Measurements from ENCODE around the gene ZNF133.

Gene ZNF133

DNA sequence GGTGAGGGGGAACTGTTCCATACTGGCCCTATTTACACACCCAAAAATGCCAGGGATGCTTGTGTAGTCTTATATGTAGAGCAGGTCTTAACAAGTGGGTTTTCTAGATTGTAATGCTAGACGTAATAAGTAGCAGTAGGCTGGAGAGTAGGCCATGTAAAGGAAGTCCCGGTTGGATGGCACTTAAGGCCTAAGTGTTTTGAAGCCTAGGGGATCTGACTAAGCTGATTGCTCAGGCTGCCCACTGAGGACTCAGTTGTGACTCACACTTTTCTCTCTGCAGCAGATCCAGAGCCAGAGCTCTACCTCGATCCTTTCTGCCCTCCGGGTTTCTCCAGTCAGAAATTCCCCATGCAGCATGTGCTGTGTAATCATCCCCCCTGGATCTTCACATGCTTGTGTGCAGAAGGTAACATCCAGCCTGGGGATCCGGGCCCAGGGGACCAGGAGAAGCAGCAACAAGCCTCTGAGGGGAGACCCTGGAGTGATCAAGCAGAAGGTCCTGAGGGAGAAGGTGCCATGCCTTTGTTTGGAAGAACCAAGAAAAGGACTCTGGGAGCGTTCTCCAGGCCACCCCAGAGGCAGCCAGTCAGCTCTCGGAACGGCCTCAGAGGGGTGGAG, 26.6 kb downstream of the ZNF133 start:
- Histone ChIP-seq H3F3A (ENCODE audit: control insufficient read depth, insufficient read depth) (no peaks in the 10 kb centered on the region), H3K79me2 (ENCODE audit: control insufficient read depth, low read length) (no peaks in the 10 kb centered on the region), H3K36me3 (ENCODE audit: control insufficient read depth, low read length) (no peaks in the 10 kb centered on the region), H3K27me3 (ENCODE audit: control insufficient read depth, low read length) (no peaks in the 10 kb centered on the region), H4K20me1 (ENCODE audit: control insufficient read depth, insufficient read depth, low read depth, low read length) (no peaks in the 10 kb centered on the region), H3K4me2 (ENCODE audit: low read length) (no peak overlapping the region), H3K27ac (ENCODE audit: low read depth, low read length) (no peak overlapping the region), H3K9me3 (ENCODE audit: control insufficient read depth, insufficient read depth, low read length) (no peaks in the 10 kb centered on the region), H3K4me1 (ENCODE audit: control insufficient read depth, low read length) (no peaks in the 10 kb centered on the region), H3K9me2 (replicated peaks; ENCODE audit: control insufficient read depth, low read length) (no peaks in the 10 kb centered on the region), H3K4me3 (ENCODE audit: low read length) (no peak overlapping the region)
- TF ChIP-seq, protein P1, sequence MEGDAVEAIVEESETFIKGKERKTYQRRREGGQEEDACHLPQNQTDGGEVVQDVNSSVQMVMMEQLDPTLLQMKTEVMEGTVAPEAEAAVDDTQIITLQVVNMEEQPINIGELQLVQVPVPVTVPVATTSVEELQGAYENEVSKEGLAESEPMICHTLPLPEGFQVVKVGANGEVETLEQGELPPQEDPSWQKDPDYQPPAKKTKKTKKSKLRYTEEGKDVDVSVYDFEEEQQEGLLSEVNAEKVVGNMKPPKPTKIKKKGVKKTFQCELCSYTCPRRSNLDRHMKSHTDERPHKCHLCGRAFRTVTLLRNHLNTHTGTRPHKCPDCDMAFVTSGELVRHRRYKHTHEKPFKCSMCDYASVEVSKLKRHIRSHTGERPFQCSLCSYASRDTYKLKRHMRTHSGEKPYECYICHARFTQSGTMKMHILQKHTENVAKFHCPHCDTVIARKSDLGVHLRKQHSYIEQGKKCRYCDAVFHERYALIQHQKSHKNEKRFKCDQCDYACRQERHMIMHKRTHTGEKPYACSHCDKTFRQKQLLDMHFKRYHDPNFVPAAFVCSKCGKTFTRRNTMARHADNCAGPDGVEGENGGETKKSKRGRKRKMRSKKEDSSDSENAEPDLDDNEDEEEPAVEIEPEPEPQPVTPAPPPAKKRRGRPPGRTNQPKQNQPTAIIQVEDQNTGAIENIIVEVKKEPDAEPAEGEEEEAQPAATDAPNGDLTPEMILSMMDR (IDR thresholded peaks at IDR 0.05; ENCODE audit: low read depth, low read length, poor library complexity, severe bottlenecking), result no peak
- no peak for TF ChIP-seq EZH2phosphoT487 (IDR thresholded peaks at IDR 0.05; ENCODE audit: borderline replicate concordance, low read length)

DNA sequence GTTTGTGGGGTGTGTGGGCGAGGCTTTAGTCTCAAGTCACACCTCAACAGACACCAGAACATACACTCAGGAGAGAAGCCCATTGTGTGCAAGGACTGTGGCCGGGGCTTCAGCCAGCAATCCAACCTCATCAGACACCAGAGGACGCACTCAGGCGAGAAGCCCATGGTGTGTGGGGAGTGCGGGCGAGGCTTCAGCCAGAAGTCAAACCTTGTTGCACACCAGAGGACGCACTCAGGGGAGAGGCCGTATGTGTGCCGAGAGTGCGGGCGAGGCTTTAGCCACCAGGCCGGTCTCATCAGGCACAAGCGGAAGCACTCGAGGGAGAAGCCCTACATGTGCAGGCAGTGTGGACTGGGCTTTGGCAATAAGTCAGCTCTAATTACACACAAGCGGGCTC, 27.8 kb downstream of the ZNF133 start:
- no peaks in the 10 kb centered on the region for H3K4me1 ChIP-seq (ENCODE audit: control insufficient read depth, low read length)
- no peak overlapping the region for H3K4me2 ChIP-seq (ENCODE audit: low read length)
- no peak overlapping the region for H3K4me3 ChIP-seq (ENCODE audit: low read length)
- no peaks in the 10 kb centered on the region for H3K9me3 ChIP-seq (ENCODE audit: control insufficient read depth, insufficient read depth, low read length)
- H4K20me1 ChIP-seq (ENCODE audit: control insufficient read depth, insufficient read depth, low read depth, low read length), result no peaks in the 10 kb centered on the region
- no peaks in the 10 kb centered on the region for H3K9me2 ChIP-seq (replicated peaks; ENCODE audit: control insufficient read depth, low read length)
- H3K27me3 ChIP-seq (ENCODE audit: control insufficient read depth, low read length), result no peaks in the 10 kb centered on the region
- no peaks in the 10 kb centered on the region for H3K79me2 ChIP-seq (ENCODE audit: control insufficient read depth, low read length)
- no peak overlapping the region for H3K27ac ChIP-seq (ENCODE audit: low read depth, low read length)
- TF ChIP-seq, protein P1 (IDR thresholded peaks at IDR 0.05; ENCODE audit: low read depth, low read length, poor library complexity, severe bottlenecking), result no peak
- TF ChIP-seq EZH2phosphoT487 (IDR thresholded peaks at IDR 0.05; ENCODE audit: borderline replicate concordance, low read length), result no peak
- no peaks in the 10 kb centered on the region for H3K36me3 ChIP-seq (ENCODE audit: control insufficient read depth, low read length)
- no peaks in the 10 kb centered on the region for H3F3A ChIP-seq (ENCODE audit: control insufficient read depth, insufficient read depth)

DNA sequence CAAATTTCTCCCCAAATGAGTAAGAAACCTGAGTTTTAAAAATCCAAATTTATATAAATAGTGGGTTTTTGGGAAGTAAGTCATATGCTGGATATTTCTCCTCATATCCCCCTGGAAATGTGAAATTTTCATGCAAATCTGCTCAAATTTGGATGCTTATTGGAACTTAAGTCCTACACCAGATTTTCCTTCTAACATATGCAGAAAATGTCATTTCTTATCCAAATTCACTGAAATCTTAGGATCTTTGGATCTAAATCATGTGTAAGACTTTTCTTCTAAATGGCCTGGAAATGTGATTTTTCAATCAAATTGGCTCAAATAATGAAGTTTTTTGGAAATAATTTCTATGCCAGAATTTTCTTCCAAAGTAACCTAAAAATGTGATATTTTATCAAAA, 33.0 kb downstream of the ZNF133 start:
- Histone ChIP-seq H3K27ac (ENCODE audit: low read depth, low read length) (no peak overlapping the region), H3K4me3 (ENCODE audit: low read length) (no peak overlapping the region), H3K79me2 (ENCODE audit: control insufficient read depth, low read length) (no peaks in the 10 kb centered on the region), H4K20me1 (ENCODE audit: control insufficient read depth, insufficient read depth, low read depth, low read length) (no peaks in the 10 kb centered on the region), H3K4me2 (ENCODE audit: low read length) (no peak overlapping the region), H3F3A (ENCODE audit: control insufficient read depth, insufficient read depth) (no peaks in the 10 kb centered on the region), H3K4me1 (ENCODE audit: control insufficient read depth, low read length) (no peaks in the 10 kb centered on the region), H3K27me3 (ENCODE audit: control insufficient read depth, low read length) (no peaks in the 10 kb centered on the region), H3K9me2 (replicated peaks; ENCODE audit: control insufficient read depth, low read length) (no peaks in the 10 kb centered on the region), H3K9me3 (ENCODE audit: control insufficient read depth, insufficient read depth, low read length) (no peaks in the 10 kb centered on the region), H3K36me3 (ENCODE audit: control insufficient read depth, low read length) (no peaks in the 10 kb centered on the region)
- TF ChIP-seq, protein P1 (IDR thresholded peaks at IDR 0.05; ENCODE audit: low read depth, low read length, poor library complexity, severe bottlenecking), result no peak
- no peak for TF ChIP-seq EZH2phosphoT487 (IDR thresholded peaks at IDR 0.05; ENCODE audit: borderline replicate concordance, low read length)
